ENCODE measurements around the gene GTF2E1. TPM values are rescaled to one million over a fixed set of nuclear protein-coding genes. Genes with fewer than 3 reads are reported as not detected.
A peak's percentile ranks its signal among the peaks of the same experiment; 100 is the strongest.

Gene GTF2E1
- total RNA-seq, 2 experiments from 2014 or later: 14.8 to 40.8 TPM

- POLR2A ChIA-PET: interaction anchor here (0.5 to 3.0 kb wide), 13 partner anchors 8 to 809 kb away, joined by 3 to 18 read pairs (median 4); partner anchors contain the start of genes GTF2E1, NDUFB4 and RABL3
These were observed 58.9 kb downstream of the GTF2E1 start for GRCh38 chr3:120801484-120801883.

GRCh38 chr3:120802916-120803315 is 60.4 kb downstream of the GTF2E1 start:
- TF ChIP-seq EZH2phosphoT487 (IDR thresholded peaks at IDR 0.05; ENCODE audit: borderline replicate concordance, low read depth, low read length): no peak
- Histone ChIP-seq H3K27ac (ENCODE audit: low read depth, low read length, poor library complexity, severe bottlenecking) (peak overlapping the region; percentile 86), H3K9me2 (ENCODE audit: insufficient read depth, low read length) (no peaks in the 10 kb centered on the region), H3K4me1 (ENCODE audit: insufficient read depth, low read length, poor library complexity, severe bottlenecking) (peaks cover 47% of the 10 kb centered on the region), H3K4me2 (ENCODE audit: low read length) (no peak overlapping the region), H3K9me3 (ENCODE audit: low read length) (no peaks in the 10 kb centered on the region), H2AFZ (ENCODE audit: low read length) (no peak overlapping the region), H3K79me2 (ENCODE audit: insufficient read depth, low read depth, low read length) (no peaks in the 10 kb centered on the region), H3K36me3 (ENCODE audit: insufficient read depth, low read length) (no peaks in the 10 kb centered on the region), H4K20me1 (ENCODE audit: insufficient read depth, low read length) (no peaks in the 10 kb centered on the region), H3K4me3 (ENCODE audit: low read depth, low read length, poor library complexity, severe bottlenecking) (no peak overlapping the region)
- no peak for DNase-seq (ENCODE audit: low spot score)
- intact Hi-C loops (cut with micrococcal nuclease; ENCODE audit: unreplicated experiment): no loop called here
- no TSS peak for BruUV-seq (replicated peaks)
- CTCF ChIA-PET (ENCODE audit: unreplicated experiment): interaction anchor here (1.2 kb wide), 3 partner anchors 8 to 244 kb away, joined by 3 read pairs; no protein-coding TSS in a partner anchor
- POLR2A ChIA-PET: interaction anchor here (0.7 to 3.0 kb wide), 7 partner anchors 7 to 61 kb away, joined by 3 to 18 read pairs (median 6); no protein-coding TSS in a partner anchor

More at GRCh38 chr3:120801484-120801883, 58.9 kb downstream of the GTF2E1 start:
- Histone ChIP-seq H3K9me3 (ENCODE audit: low read length) (no peaks in the 10 kb centered on the region), H3K36me3 (ENCODE audit: insufficient read depth, low read length) (no peaks in the 10 kb centered on the region), H3K9me2 (ENCODE audit: insufficient read depth, low read length) (no peaks in the 10 kb centered on the region), H3K27ac (ENCODE audit: low read depth, low read length, poor library complexity, severe bottlenecking) (peak overlapping the region; percentile 86), H3K79me2 (ENCODE audit: insufficient read depth, low read depth, low read length) (no peaks in the 10 kb centered on the region), H2AFZ (ENCODE audit: low read length) (peak overlapping the region; percentile 57), H3K4me2 (ENCODE audit: low read length) (peak overlapping the region; percentile 71), H4K20me1 (ENCODE audit: insufficient read depth, low read length) (no peaks in the 10 kb centered on the region), H3K4me3 (ENCODE audit: low read depth, low read length, poor library complexity, severe bottlenecking) (peak overlapping the region; percentile 49), H3K4me1 (ENCODE audit: insufficient read depth, low read length, poor library complexity, severe bottlenecking) (peaks cover 55% of the 10 kb centered on the region)
- peak; percentile 76 for DNase-seq (ENCODE audit: low spot score)
- intact Hi-C loops (cut with micrococcal nuclease; ENCODE audit: unreplicated experiment): loop anchor here (2.0 kb wide), 1 partner anchor 107 kb away; the partner anchor contains the start of gene STXBP5L
- CTCF ChIA-PET (ENCODE audit: unreplicated experiment): no interaction called here
- BruUV-seq (replicated peaks): no TSS peak
- TF ChIP-seq CTCF (conservative IDR thresholded peaks at IDR 0.05; ENCODE audit: low read length) (no peak), EZH2phosphoT487 (IDR thresholded peaks at IDR 0.05; ENCODE audit: borderline replicate concordance, low read depth, low read length) (no peak)

GRCh38 chr3:120816728-120817127 is 74.2 kb downstream of the GTF2E1 start:
- H3K79me2 ChIP-seq (ENCODE audit: insufficient read depth, low read depth, low read length): no peaks in the 10 kb centered on the region
- no peaks in the 10 kb centered on the region for H3K4me1 ChIP-seq (ENCODE audit: insufficient read depth, low read length, poor library complexity, severe bottlenecking)
- no peak for TF ChIP-seq EZH2phosphoT487 (IDR thresholded peaks at IDR 0.05; ENCODE audit: borderline replicate concordance, low read depth, low read length)
- no peak for TF ChIP-seq CTCF (conservative IDR thresholded peaks at IDR 0.05; ENCODE audit: low read length)
- H3K4me3 ChIP-seq (ENCODE audit: low read depth, low read length, poor library complexity, severe bottlenecking): no peak overlapping the region
- ChIA-PET CTCF (ENCODE audit: unreplicated experiment) (interaction anchor here (1.3 kb wide), 1 partner anchor 9 kb away, joined by 3 read pairs; no protein-coding TSS in a partner anchor), POLR2A (interaction anchor here (0.7 to 1.0 kb wide), 2 partner anchors 9 to 221 kb away, joined by 3 to 4 read pairs; no protein-coding TSS in a partner anchor)
- no peaks in the 10 kb centered on the region for H3K9me2 ChIP-seq (ENCODE audit: insufficient read depth, low read length)
- intact Hi-C loops (cut with micrococcal nuclease; ENCODE audit: unreplicated experiment): no loop called here
- no peak overlapping the region for H2AFZ ChIP-seq (ENCODE audit: low read length)
- no TSS peak for BruUV-seq (replicated peaks)
- no peak overlapping the region for H3K27ac ChIP-seq (ENCODE audit: low read depth, low read length, poor library complexity, severe bottlenecking)
- DNase-seq (ENCODE audit: low spot score): no peak
- H3K4me2 ChIP-seq (ENCODE audit: low read length): no peak overlapping the region
- H4K20me1 ChIP-seq (ENCODE audit: insufficient read depth, low read length): no peaks in the 10 kb centered on the region
- H3K36me3 ChIP-seq (ENCODE audit: insufficient read depth, low read length): no peaks in the 10 kb centered on the region
- no peaks in the 10 kb centered on the region for H3K9me3 ChIP-seq (ENCODE audit: low read length)

Measured in OCI-LY7 (cell line).